GM19193 (cell line): ENCODE data around the gene MALAT1.
A peak's percentile ranks its signal among the peaks of the same experiment; 100 is the strongest.

ENCODE experiments used
- POLR2A ChIP-seq: IDR thresholded peaks from 4 replicates; pipeline ENCODE4 v1.6.1; 2011; ENCODE audit not compliant: insufficient read depth, insufficient read length; ENCODE audit errors: extremely low read depth

MALAT1 gene

GRCh38 chr11:65478388-65479183 lies 20.3 kb upstream of the MALAT1 start:
- no peak for TF ChIP-seq POLR2A

- no peak for TF ChIP-seq POLR2A
Observed at GRCh38 chr11:65479184-65480145, 19.4 kb upstream of the MALAT1 start.

DNA sequence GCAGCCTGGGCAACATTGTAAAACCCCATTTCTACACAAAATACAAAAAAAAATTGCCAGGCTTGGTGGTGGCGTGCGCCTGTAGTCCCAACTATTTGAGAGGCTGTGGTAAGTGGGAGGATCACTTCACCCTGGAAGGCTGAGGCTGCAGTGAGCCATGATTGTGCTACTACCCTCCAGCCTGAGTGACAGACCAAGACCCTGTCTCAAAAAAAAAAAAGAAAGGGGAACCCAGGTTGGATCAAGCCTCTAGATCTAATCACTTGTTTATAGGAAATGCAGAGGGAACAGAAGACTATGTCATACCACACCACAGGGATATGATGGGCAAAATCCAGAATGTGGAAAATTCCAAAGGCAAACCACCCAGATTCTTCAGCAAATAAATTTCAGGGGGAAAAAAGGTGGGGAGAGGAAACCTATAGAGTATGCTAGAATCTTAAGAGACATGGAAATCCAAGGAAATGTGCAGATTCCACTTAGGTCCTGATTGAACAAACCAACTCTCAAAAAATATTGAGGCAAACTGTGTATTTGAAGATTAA lies 16.5 kb upstream of the MALAT1 start:
- no peak for TF ChIP-seq POLR2A

GRCh38 chr11:65485920-65486219 lies 13.0 kb upstream of the MALAT1 start:
- TF ChIP-seq POLR2A: no peak

GRCh38 chr11:65486570-65487466 lies 12.0 kb upstream of the MALAT1 start:
- no peak for TF ChIP-seq POLR2A

DNA sequence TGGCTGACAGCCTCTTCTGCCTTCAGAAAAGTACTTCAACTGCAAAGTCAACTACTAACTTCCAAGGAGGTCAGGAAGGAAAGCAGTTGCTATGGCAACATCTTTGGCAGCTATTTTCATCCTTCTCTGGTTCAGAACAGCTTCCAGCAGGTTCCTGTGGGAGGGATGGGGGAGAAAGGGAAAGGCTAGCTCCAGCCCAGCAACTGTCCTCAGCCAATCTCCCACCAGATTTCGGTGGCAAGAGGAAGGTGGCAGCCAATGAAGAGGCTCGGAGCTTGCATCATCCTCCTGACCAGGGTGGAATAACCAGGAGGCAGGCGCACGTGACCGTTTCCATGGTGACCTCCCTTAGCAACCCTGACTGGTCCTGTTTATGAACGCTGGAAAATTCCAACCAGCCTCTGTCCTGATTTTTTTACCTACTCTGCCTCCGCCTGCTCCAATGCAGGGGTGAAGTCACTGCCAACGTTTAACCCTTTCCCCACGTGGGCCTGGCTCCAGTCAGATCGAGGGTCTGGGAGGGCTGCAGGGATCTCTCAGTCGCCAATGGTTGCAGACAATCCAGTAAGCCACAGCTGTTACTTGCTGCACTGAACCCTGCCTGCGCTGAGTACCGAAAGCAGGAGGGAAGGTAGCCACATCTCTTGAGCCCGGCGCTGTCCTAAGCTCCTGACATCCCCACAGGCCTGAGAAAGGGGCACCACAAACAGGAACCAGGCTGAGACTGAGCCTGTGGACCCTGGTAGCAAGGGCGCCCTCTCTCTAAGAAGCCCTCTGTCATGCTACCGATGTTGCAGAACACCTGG lies 11.2 kb upstream of the MALAT1 start:
- TF ChIP-seq POLR2A: no peak

DNA sequence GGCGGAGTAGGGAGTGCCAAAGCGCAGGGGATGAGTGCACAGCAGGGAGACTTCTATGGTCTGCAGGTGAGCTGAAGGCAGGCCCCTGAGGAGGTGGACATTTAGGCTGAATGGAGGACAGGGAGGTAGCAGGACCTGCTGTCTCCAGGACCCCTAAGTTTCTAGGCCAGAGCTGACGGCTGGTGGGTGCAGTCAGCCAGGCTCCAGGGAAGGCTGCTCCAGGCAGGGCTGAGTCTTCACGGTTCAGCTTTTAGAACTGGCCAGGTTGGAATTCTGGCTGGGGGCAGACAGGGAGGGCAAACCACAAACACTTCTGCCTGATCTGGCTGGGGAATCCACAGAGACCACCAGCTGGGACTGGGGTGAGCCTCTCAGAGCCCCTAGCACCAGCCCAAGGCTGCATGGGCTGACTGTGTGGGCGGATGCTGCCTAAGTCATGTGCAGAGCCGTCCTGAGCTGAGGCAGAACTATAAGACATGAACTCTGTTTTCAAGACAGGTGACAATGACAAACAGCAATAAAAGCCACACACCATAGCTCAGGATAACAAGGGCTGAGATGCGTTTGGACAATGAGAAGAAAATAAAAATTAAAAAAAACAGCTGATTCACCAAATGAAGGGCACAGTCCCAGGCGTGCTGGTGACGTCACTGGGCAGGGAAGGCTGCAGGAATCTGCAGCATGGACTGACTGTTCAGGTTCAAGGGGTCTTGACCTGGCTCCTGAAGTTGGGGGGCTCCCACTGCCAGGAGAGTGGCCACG lies 10.4 kb upstream of the MALAT1 start:
- TF ChIP-seq POLR2A: no peak

GRCh38 chr11:65489035-65489705 lies 9.7 kb upstream of the MALAT1 start:
- TF ChIP-seq POLR2A: no peak

GRCh38 chr11:65489706-65490320 lies 9.0 kb upstream of the MALAT1 start:
- no peak for TF ChIP-seq POLR2A

DNA sequence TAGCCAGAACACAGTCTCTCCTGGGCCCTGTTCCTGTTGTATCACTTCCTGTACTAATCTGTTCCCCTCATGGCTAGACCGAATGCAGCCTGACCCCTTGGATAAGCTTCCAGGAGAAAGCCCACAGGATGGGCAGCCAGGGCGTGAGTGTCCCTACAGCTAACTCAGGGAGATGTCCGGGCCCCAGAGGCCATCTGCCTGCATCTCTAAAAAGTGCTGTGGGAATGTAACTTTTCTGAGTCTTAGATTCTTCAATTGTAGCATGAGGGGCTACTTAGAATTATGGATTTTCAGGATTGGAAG lies 7.7 kb upstream of the MALAT1 start:
- no peak for TF ChIP-seq POLR2A

DNA sequence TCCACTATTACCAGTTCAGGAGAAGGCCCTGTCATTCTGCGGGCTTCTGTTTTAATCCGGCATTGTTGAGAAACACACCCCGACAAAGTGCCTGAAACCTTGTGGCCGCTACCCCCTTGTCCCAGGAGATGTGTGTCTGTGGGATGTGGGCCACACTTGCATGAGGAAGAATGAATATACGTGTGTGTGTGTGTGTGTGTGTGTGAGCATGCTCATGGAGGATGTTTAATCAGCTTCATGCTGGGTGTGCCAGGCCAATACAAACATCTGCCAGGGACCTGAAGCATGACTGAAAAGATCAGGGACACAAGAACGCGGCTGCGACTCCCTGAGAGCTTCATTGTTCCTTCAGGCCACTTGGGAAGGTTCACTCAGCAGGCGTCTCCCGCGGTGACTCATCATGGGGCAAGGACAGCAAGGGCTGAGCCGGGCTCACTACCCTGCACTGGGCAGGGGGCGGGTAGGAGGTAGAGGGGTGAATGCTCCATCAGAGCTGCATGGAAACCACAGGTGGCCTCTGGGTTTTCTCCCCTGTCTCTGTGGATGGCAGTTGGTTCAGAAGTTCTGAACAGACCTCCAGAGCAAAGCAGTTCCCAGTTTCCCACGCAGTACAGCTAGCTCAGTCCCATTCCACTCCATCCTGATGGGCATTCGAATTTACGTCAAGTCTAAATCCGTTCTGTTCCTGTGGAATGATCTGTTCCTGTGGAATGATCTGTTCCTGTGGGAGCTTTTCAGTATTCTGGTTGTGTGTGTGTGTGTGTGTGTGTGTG lies 7.0 kb upstream of the MALAT1 start:
- TF ChIP-seq POLR2A: peak; percentile 46

DNA sequence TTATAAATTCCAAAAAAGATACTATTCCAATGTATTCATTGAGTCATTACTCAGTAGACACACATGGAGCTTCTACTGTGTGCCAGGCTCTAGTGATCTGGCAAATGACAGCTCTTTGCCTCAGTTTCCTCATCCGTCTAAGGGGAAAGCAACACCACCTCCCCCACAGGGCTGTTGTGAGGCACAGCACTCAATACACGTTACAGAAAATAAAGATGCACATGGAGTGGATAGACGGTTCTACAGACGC lies 6.5 kb upstream of the MALAT1 start:
- no peak for TF ChIP-seq POLR2A

DNA sequence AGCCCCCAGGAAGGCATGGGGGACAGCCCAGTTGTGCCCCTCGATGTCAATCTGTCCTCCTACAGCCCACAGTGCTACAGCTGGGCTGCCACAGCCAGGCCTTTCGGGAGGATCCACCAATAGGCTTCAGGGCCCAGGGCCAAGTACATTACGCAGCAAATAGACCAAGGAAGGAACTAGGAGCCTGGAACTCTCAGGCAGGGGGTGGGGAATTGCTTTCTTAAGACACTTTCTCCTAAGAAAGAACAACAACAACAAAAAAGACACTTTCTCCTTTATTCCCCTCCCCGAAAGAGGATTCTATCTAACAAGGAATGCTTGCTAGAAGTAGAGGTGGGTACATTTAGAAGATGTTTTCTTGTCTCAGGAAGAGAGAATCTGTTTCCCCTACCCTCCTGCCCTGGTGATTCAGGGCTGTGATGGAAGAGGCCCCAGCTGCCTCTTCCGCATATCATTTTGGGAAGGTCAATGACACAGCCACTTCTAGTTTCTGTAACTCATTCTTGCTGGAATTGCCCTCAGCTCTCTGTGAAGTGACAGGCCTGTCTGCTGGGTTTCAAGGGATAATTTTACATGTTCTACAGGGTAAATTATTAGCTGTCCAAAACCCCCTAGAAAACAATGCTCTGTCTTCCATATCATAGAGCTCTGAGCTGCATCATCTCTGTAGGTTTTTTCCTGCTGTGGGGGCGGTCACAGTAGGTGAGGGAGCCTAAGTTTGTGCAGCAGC lies 6.0 kb upstream of the MALAT1 start:
- TF ChIP-seq POLR2A: peak; percentile 46
